ENCODE data around the gene EHD4. TPM values are rescaled to one million over a fixed set of nuclear protein-coding genes. Genes with fewer than 3 reads are reported as not detected.

Gene EHD4
- polyA plus RNA-seq, 1 donor (not counting 4 experiments of a cell fraction or from before 2014, with no cell fraction given), result 31.5 TPM

DNA sequence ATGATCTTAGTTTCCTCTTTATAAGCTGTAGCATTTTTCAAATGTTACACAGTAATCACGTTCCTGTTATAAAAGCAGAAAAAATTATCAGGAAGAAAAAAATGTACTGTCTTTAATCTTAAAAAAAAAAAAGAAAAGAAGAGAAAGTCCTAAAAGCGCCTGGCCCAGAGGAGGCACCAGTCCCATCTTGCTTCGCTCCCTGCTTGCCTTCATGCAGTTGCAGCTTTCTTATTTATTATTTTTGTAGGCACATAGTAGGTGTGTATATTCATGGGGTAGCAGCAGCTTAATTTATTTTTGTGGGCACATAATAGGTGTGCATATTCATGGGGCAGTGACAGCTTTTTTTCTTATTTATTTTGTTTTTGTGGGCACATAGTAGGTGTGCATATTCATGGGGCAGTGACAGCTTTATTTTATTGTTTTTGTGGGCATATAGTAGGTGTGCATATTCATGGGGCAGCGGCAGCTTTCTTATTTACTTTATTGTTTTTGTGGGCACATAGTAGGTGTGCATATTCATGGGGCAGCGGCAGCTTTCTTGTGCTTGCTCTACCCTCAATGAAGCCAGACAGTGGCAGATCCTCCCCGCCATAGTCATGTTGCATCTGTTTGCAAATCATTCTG is 5.5 kb upstream of the EHD4 start:
- Histone ChIP-seq H4K20me1 (ENCODE audit: control insufficient read depth, extremely low read depth, insufficient read depth, low read length) (no peaks in the 10 kb centered on the region), H3K4me3 (ENCODE audit: control insufficient read depth in 2 of 3, extremely low read depth in 1 of 3, insufficient read depth in 2 of 3, low read depth in 1 of 3, low read length in 3 of 3) (no peak overlapping the region), H3K36me3 (ENCODE audit: control insufficient read depth in 2 of 2, extremely low read depth in 1 of 2, insufficient read depth in 2 of 2, low read length in 2 of 2) (no peaks in the 10 kb centered on the region), H3K27me3 (ENCODE audit: control insufficient read depth, extremely low read depth, insufficient read depth, low read length) (no peaks in the 10 kb centered on the region), H3K9me1 (ENCODE audit: control insufficient read depth, extremely low read depth, insufficient read depth, low read length) (no peaks in the 10 kb centered on the region), H3K27ac (ENCODE audit: control insufficient read depth, insufficient read depth, low read length) (no peak overlapping the region), H3K9me3 (ENCODE audit: control insufficient read depth, low read depth, low read length) (no peaks in the 10 kb centered on the region), H3K4me2 (ENCODE audit: control insufficient read depth, extremely low read depth, insufficient read depth, low read depth, low read length) (no peak overlapping the region), H3K4me1 (ENCODE audit: control insufficient read depth, extremely low read depth, insufficient read depth, low read length) (peaks cover 16% of the 10 kb centered on the region), H3K9ac (ENCODE audit: control insufficient read depth, extremely low read depth, insufficient read depth, low read length) (no peak overlapping the region), H3K79me2 (ENCODE audit: control insufficient read depth, insufficient read depth, low read length) (no peaks in the 10 kb centered on the region), H2AFZ (ENCODE audit: control insufficient read depth, low read length) (no peak overlapping the region)
- FAIRE-seq (no peak), DNase-seq (ENCODE audit: low read depth, low spot score) (no peak)
- no peak for TF ChIP-seq EZH2 (IDR thresholded peaks at IDR 0.05; ENCODE audit: low read length)
- TF ChIP-seq, protein P1, sequence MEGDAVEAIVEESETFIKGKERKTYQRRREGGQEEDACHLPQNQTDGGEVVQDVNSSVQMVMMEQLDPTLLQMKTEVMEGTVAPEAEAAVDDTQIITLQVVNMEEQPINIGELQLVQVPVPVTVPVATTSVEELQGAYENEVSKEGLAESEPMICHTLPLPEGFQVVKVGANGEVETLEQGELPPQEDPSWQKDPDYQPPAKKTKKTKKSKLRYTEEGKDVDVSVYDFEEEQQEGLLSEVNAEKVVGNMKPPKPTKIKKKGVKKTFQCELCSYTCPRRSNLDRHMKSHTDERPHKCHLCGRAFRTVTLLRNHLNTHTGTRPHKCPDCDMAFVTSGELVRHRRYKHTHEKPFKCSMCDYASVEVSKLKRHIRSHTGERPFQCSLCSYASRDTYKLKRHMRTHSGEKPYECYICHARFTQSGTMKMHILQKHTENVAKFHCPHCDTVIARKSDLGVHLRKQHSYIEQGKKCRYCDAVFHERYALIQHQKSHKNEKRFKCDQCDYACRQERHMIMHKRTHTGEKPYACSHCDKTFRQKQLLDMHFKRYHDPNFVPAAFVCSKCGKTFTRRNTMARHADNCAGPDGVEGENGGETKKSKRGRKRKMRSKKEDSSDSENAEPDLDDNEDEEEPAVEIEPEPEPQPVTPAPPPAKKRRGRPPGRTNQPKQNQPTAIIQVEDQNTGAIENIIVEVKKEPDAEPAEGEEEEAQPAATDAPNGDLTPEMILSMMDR (optimal IDR thresholded peaks at IDR 0.05 in 1 of 3, IDR thresholded peaks at IDR 0.05 in 1 of 3, conservative IDR thresholded peaks at IDR 0.05 in 1 of 3; ENCODE audit: extremely low read depth in 1 of 3, insufficient read depth in 2 of 3, low read length in 3 of 3), result no peak
- dilution Hi-C loops (cut with MboI; ENCODE audit: extremely low pct_ligation_motif_present, low sequenced_read_pairs), result no loop called here

DNA sequence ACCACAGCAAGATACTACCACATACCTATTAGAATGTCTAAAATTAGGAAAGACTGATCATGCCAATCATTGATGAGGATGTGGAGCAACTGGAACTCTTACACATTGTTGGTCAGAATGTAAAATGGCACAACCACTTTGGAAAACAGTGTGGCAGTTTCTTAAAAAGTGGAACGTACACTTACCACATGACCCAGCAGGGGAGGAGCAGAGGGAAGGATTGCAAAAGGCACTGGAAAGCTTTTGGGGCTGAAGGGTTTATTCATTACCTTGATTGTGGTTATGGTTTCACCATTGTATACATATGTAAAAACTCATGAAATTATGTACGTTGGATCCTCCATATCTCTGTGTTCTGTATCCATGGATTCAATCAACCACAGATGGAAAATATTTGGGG is 3.3 kb upstream of the EHD4 start:
- no peaks in the 10 kb centered on the region for H3K27me3 ChIP-seq (ENCODE audit: control insufficient read depth, extremely low read depth, insufficient read depth, low read length)
- H3K27ac ChIP-seq (ENCODE audit: control insufficient read depth, insufficient read depth, low read length), result no peak overlapping the region
- H3K9me1 ChIP-seq (ENCODE audit: control insufficient read depth, extremely low read depth, insufficient read depth, low read length), result no peaks in the 10 kb centered on the region
- peaks cover 4% of the 10 kb centered on the region for H4K20me1 ChIP-seq (ENCODE audit: control insufficient read depth, extremely low read depth, insufficient read depth, low read length)
- no peaks in the 10 kb centered on the region for H3K9me3 ChIP-seq (ENCODE audit: control insufficient read depth, low read depth, low read length)
- FAIRE-seq, result no peak
- H3K9ac ChIP-seq (ENCODE audit: control insufficient read depth, extremely low read depth, insufficient read depth, low read length), result no peak overlapping the region
- peaks cover 12% of the 10 kb centered on the region for H3K4me1 ChIP-seq (ENCODE audit: control insufficient read depth, extremely low read depth, insufficient read depth, low read length)
- H3K4me3 ChIP-seq (ENCODE audit: control insufficient read depth in 2 of 3, extremely low read depth in 1 of 3, insufficient read depth in 2 of 3, low read depth in 1 of 3, low read length in 3 of 3), result no peak overlapping the region
- no peak for DNase-seq (ENCODE audit: low read depth, low spot score)
- TF ChIP-seq, protein P1 (optimal IDR thresholded peaks at IDR 0.05 in 1 of 3, IDR thresholded peaks at IDR 0.05 in 1 of 3, conservative IDR thresholded peaks at IDR 0.05 in 1 of 3; ENCODE audit: extremely low read depth in 1 of 3, insufficient read depth in 2 of 3, low read length in 3 of 3), result no peak
- no peak for TF ChIP-seq EZH2 (IDR thresholded peaks at IDR 0.05; ENCODE audit: low read length)
- dilution Hi-C loops (cut with MboI; ENCODE audit: extremely low pct_ligation_motif_present, low sequenced_read_pairs), result no loop called here
- H2AFZ ChIP-seq (ENCODE audit: control insufficient read depth, low read length), result no peak overlapping the region
- H3K79me2 ChIP-seq (ENCODE audit: control insufficient read depth, insufficient read depth, low read length), result peaks cover 17% of the 10 kb centered on the region
- no peaks in the 10 kb centered on the region for H3K36me3 ChIP-seq (ENCODE audit: control insufficient read depth in 2 of 2, extremely low read depth in 1 of 2, insufficient read depth in 2 of 2, low read length in 2 of 2)
- H3K4me2 ChIP-seq (ENCODE audit: control insufficient read depth, extremely low read depth, insufficient read depth, low read depth, low read length), result no peak overlapping the region
